Calu3 (cell line): ENCODE measurements around the gene TTLL7. TPM values are rescaled to one million over a fixed set of nuclear protein-coding genes. Genes with fewer than 3 reads are reported as not detected.

Experiments used
- BruUV-seq: library from RNA; stranded (reverse); fragments of 400-500 nt; replicated peaks from 2 replicates; lab custom pipeline; 2021; lab: Mats Ljungman, UMichigan
- CTCF ChIA-PET: fragments of 300-600 bp; sonication (Branson Sonifier 250); formaldehyde crosslinking; loops from one replicate; lab custom pipeline; 2022; ENCODE audit warnings: antibody characterized with exemption; lab: Charles Lee
- DNase-seq: peaks from one replicate; pipeline ENCODE4 v3.0.0; 2022
- H3K27ac Mint-ChIP-seq: one replicate; pipeline ENCODE4 v1.8.0; 2022; ENCODE audit warnings: mixed read lengths; ENCODE audit not compliant: unreplicated experiment
- H3K27me3 Mint-ChIP-seq: one replicate; pipeline ENCODE4 v1.8.0; 2022; ENCODE audit warnings: mixed read lengths; ENCODE audit not compliant: unreplicated experiment
- H3K36me3 Mint-ChIP-seq: one replicate; pipeline ENCODE4 v1.8.0; 2022; ENCODE audit warnings: mild to moderate bottlenecking, moderate library complexity, mixed read lengths; ENCODE audit not compliant: insufficient read depth, unreplicated experiment
- H3K4me1 Mint-ChIP-seq: one replicate; pipeline ENCODE4 v1.8.0; 2022; ENCODE audit warnings: mild to moderate bottlenecking, low read depth, mixed read lengths; ENCODE audit not compliant: unreplicated experiment
- H3K4me3 Mint-ChIP-seq: one replicate; pipeline ENCODE4 v1.8.0; 2022; ENCODE audit warnings: mild to moderate bottlenecking, low read depth, moderate library complexity, mixed read lengths; ENCODE audit not compliant: unreplicated experiment
- H3K9me3 Mint-ChIP-seq: one replicate; pipeline ENCODE4 v1.8.0; 2022; ENCODE audit warnings: low read depth, mixed read lengths; ENCODE audit not compliant: unreplicated experiment
- intact Hi-C: fragments of 100-400 bp; cut with micrococcal nuclease; formaldehyde crosslinking; loops from one replicate; pipeline ENCODE4 v1.10.0; 2022; ENCODE audit not compliant: unreplicated experiment
- total RNA-seq: library from RNA; stranded (reverse); gene quantifications from 2 replicates; pipeline ENCODE4 v1.2.3, GENCODE V29; 2022
- TF ChIP-seq, protein P1 (sequence below): fragments of 200-600 bp; IDR thresholded peaks from one replicate; pipeline ENCODE4 v1.8.0; 2022; ENCODE audit warnings: antibody characterized with exemption; ENCODE audit not compliant: unreplicated experiment

The TTLL7 gene
- total RNA-seq, 1 experiment from 2014 or later, result 4.6 TPM

DNA sequence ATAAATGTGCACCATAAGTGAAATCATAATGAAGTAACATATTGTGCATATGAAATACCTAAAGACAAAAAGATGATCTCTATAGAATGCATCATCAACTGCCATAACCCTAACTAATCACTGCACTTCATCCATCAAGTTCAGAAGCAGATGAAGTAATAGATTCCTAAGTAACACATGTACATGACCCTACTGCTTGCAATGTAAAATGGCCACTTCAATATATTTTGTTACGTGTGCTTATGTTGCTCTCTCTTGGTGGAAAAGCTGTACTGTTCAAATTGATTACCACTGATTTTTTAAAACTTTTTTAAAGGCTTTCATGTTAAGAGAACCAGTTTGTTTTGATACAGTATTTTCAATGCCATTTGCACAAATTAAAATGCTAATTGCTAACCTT lies 141.8 kb downstream of the TTLL7 start:
- intact Hi-C loops, result no loop called here
- H3K36me3 Mint-ChIP-seq, result peaks cover 10% of the 10 kb centered on the region
- TF ChIP-seq, protein P1, sequence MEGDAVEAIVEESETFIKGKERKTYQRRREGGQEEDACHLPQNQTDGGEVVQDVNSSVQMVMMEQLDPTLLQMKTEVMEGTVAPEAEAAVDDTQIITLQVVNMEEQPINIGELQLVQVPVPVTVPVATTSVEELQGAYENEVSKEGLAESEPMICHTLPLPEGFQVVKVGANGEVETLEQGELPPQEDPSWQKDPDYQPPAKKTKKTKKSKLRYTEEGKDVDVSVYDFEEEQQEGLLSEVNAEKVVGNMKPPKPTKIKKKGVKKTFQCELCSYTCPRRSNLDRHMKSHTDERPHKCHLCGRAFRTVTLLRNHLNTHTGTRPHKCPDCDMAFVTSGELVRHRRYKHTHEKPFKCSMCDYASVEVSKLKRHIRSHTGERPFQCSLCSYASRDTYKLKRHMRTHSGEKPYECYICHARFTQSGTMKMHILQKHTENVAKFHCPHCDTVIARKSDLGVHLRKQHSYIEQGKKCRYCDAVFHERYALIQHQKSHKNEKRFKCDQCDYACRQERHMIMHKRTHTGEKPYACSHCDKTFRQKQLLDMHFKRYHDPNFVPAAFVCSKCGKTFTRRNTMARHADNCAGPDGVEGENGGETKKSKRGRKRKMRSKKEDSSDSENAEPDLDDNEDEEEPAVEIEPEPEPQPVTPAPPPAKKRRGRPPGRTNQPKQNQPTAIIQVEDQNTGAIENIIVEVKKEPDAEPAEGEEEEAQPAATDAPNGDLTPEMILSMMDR, result no peak

DNA sequence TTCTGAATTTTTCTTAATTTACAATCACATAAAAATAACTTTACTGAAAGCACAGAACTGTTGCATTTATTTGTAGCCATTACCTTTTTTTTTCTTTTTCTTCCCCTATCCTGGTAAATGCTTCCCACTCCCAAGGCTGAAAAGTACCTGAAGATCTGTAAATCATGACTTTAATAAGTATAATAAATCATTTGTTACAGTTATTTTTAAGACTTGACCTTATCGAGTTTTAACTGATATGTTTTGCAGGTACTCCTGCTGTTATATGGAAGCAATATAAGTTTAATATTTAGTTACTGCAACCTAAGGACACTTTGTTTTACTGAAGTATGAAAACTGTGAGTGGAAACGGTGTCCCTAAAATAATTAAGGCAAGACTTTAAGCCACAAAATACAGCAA lies 142.6 kb downstream of the TTLL7 start:
- BruUV-seq, result no TSS peak
- no peaks in the 10 kb centered on the region for H3K27me3 Mint-ChIP-seq
- H3K9me3 Mint-ChIP-seq, result no peaks in the 10 kb centered on the region
- no peak for DNase-seq
- TF ChIP-seq, protein P1, result no peak
- no peaks in the 10 kb centered on the region for H3K4me1 Mint-ChIP-seq
- H3K36me3 Mint-ChIP-seq, result peaks cover 10% of the 10 kb centered on the region
- no peak overlapping the region for H3K4me3 Mint-ChIP-seq
- no peak overlapping the region for H3K27ac Mint-ChIP-seq
- intact Hi-C loops, result no loop called here
- CTCF ChIA-PET, result no interaction called here

More for the DNA sequence above, 141.8 kb downstream of the TTLL7 start:
- Mint-ChIP-seq H3K4me3 (no peak overlapping the region), H3K9me3 (no peaks in the 10 kb centered on the region), H3K4me1 (no peaks in the 10 kb centered on the region), H3K27ac (no peak overlapping the region), H3K27me3 (no peaks in the 10 kb centered on the region)
- no TSS peak for BruUV-seq
- no peak for DNase-seq
- CTCF ChIA-PET, result no interaction called here

DNA sequence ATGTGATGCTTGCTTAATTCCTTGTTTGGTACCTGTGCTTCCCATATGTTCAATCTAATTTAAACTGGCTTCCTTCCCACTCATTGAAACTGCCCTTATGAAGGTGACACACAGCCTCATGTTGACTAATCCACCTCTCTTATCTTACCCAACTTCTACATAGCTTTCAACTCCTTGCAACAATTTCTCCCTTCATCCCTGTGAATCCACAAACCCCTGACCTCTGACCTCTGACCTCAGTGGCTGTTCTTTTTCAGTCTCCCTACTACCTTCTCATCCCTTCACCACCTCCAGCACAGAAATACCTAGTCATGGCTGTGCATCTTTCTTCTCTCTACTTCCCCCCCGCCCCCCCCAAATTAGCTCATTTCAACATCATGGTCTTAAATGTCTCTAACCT lies 144.5 kb downstream of the TTLL7 start:
- H3K27me3 Mint-ChIP-seq, result no peaks in the 10 kb centered on the region
- TF ChIP-seq, protein P1, result no peak
- H3K4me1 Mint-ChIP-seq, result peaks cover 14% of the 10 kb centered on the region
- DNase-seq, result no peak
- no TSS peak for BruUV-seq
- H3K9me3 Mint-ChIP-seq, result no peaks in the 10 kb centered on the region
- H3K36me3 Mint-ChIP-seq, result no peaks in the 10 kb centered on the region
- no peak overlapping the region for H3K4me3 Mint-ChIP-seq
- intact Hi-C loops, result no loop called here
- H3K27ac Mint-ChIP-seq, result no peak overlapping the region
- CTCF ChIA-PET, result no interaction called here

DNA sequence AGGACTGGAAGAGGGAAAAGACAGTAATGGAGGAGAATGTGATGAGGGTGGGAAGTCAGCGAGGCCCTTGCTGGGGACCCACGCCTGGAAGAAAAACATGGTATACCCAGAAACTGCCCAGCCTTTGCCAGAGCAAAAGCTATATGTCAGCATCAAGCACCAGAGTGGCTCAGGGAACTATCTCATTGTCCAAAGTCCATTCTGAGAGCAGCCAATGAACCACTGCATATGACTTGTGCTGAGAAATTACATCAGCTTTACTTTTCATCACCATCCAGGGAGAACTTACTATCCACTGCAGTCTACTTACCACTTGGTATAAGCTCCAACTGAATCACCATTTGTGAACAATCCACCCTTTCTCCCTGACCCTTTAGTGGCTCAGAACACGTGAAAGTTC lies 148.1 kb downstream of the TTLL7 start:
- TF ChIP-seq, protein P1, result no peak
- H3K4me1 Mint-ChIP-seq, result peaks cover 16% of the 10 kb centered on the region
- no peak overlapping the region for H3K27ac Mint-ChIP-seq
- no peaks in the 10 kb centered on the region for H3K27me3 Mint-ChIP-seq
- CTCF ChIA-PET, result no interaction called here
- no TSS peak for BruUV-seq
- no peaks in the 10 kb centered on the region for H3K9me3 Mint-ChIP-seq
- no peak for DNase-seq
- H3K36me3 Mint-ChIP-seq, result no peaks in the 10 kb centered on the region
- intact Hi-C loops, result no loop called here
- H3K4me3 Mint-ChIP-seq, result no peak overlapping the region
